Left lung (tissue), 10 donors: ENCODE data around the gene CHCHD4. TPM values are rescaled to one million over a fixed set of nuclear protein-coding genes. Genes with fewer than 3 reads are reported as not detected.

ENCODE experiments used
- ATAC-seq: fragments of 200-7000 bp; cut with Tn5 transposase; one replicate; pipeline ENCODE4 v1.9.1; 2020; ENCODE audit warnings: moderate library complexity
- DNase-seq, 4 donors: peaks; one replicate each; pipeline ENCODE4 v3.0.0-alpha.2; 2013 to 2020
- H3K27ac ChIP-seq, 2 donors: fragments of 200-600 bp; sonication (generic) in 1 of 2; one replicate each; pipeline versions ENCODE4 v1.5.0 to v1.8.0; 2020 to 2021
- H3K27me3 ChIP-seq, 2 donors: fragments of 200-600 bp; sonication (generic) in 1 of 2; one replicate each; pipeline versions ENCODE4 v1.5.0 to v1.8.0; 2020 to 2021
- H3K36me3 ChIP-seq, 2 donors: fragments of 200-600 bp; sonication (generic) in 1 of 2; one replicate each; pipeline versions ENCODE4 v1.5.0 to v1.8.0; 2020 to 2021
- H3K4me1 ChIP-seq, 2 donors: fragments of 200-600 bp; one replicate each; pipeline ENCODE4 v1.8.0; 2021
- H3K4me3 ChIP-seq, 2 donors: fragments of 200-600 bp; sonication (generic) in 1 of 2; one replicate each; pipeline versions ENCODE4 v1.5.0 to v1.8.0; 2020 to 2021; ENCODE audit warnings: mild to moderate bottlenecking in 1 of 2
- H3K9me3 ChIP-seq, 2 donors: fragments of 200-600 bp; sonication (generic) in 1 of 2; one replicate each; pipeline versions ENCODE4 v1.5.0 to v1.8.0; 2020 to 2021
- intact Hi-C, 2 donors: fragments of 100-400 bp; cut with DNase I; formaldehyde crosslinking; loops; one replicate each; pipeline versions ENCODE4 v1.11.2 to v1.14.2; 2022
- polyA plus RNA-seq, 6 donors: library from polyadenylated mRNA; unstranded; fragments of 120-200 nt; gene quantifications; one replicate each; pipeline ENCODE4 v1.2.1, GENCODE V29; 2013; ENCODE audit not compliant: insufficient read length in 6 of 6
- total RNA-seq, 2 donors: library from RNA; stranded (reverse); fragmentation: NEBNext Ultra II Directional; extraction: Animal tissue kit (Norgen Biotek cat#: 25700); gene quantifications; one replicate each; pipeline ENCODE4 v1.2.1, GENCODE V29; 2021
- TF ChIP-seq, protein P1 (sequence below), 2 donors: fragments of 200-600 bp; sonication (generic) in 1 of 2; IDR thresholded peaks; one replicate each; pipeline versions ENCODE4 v1.5.0 to v1.8.0; 2021; ENCODE audit warnings: antibody characterized with exemption in 2 of 2
- donor health status: DM: no; HTN: yes; CAD: no.
- donor health status: DM: no; HTN: no; CAD: no.

CHCHD4 gene
- total and polyA plus RNA-seq, 8 donors, result 9.6 to 15.3 (median 13.4) TPM

DNA sequence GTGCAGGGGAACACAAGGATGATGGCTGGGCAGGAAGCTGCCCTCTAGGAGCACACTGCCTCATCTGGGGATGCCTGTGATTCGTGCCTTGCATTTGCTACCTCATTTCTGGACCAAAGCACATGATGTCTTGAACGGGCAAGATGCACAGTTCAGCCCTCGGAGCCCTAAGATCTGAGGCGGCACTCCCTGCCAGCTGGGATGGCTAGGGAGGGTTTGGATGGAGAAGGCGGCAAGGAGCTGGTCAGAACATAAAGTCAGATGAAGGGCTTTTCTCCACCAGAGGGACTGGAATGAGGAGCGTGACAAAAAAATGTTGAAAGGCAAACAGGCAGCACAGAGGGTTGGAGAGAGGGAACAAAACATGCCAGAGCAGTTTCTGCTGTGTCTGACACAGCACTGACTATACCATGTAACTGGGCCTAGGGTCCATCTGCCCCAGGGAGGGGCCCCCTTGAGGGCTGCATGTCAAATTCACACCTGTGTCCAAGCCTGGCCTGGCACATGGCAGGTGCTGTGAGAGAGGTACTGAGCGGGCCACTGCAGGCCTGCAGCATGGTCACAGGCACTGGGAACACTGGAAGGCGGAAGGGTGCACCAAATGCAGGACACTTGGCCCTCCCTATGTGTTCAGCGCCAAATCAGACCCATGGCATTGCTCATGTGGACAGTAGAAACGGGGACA, 21.9 kb upstream of the CHCHD4 start:
- Histone ChIP-seq H3K4me1 (peaks cover 25 to 41% of the 10 kb centered on the region in 2 donors), H3K4me3 (no peak overlapping the region), H3K9me3 (no peaks in the 10 kb centered on the region), H3K36me3 (peaks cover 0 to 61% of the 10 kb centered on the region in 2 donors), H3K27ac (peak overlapping the region; percentile 92 to 99), H3K27me3 (no peaks in the 10 kb centered on the region)
- DNase-seq, result peak in 2 of 4 donors; percentile 28 to 31
- TF ChIP-seq, protein P1, sequence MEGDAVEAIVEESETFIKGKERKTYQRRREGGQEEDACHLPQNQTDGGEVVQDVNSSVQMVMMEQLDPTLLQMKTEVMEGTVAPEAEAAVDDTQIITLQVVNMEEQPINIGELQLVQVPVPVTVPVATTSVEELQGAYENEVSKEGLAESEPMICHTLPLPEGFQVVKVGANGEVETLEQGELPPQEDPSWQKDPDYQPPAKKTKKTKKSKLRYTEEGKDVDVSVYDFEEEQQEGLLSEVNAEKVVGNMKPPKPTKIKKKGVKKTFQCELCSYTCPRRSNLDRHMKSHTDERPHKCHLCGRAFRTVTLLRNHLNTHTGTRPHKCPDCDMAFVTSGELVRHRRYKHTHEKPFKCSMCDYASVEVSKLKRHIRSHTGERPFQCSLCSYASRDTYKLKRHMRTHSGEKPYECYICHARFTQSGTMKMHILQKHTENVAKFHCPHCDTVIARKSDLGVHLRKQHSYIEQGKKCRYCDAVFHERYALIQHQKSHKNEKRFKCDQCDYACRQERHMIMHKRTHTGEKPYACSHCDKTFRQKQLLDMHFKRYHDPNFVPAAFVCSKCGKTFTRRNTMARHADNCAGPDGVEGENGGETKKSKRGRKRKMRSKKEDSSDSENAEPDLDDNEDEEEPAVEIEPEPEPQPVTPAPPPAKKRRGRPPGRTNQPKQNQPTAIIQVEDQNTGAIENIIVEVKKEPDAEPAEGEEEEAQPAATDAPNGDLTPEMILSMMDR (IDR thresholded peaks at IDR 0.05), result no peak
- no peak for ATAC-seq
- intact Hi-C loops, result no loop called here

DNA sequence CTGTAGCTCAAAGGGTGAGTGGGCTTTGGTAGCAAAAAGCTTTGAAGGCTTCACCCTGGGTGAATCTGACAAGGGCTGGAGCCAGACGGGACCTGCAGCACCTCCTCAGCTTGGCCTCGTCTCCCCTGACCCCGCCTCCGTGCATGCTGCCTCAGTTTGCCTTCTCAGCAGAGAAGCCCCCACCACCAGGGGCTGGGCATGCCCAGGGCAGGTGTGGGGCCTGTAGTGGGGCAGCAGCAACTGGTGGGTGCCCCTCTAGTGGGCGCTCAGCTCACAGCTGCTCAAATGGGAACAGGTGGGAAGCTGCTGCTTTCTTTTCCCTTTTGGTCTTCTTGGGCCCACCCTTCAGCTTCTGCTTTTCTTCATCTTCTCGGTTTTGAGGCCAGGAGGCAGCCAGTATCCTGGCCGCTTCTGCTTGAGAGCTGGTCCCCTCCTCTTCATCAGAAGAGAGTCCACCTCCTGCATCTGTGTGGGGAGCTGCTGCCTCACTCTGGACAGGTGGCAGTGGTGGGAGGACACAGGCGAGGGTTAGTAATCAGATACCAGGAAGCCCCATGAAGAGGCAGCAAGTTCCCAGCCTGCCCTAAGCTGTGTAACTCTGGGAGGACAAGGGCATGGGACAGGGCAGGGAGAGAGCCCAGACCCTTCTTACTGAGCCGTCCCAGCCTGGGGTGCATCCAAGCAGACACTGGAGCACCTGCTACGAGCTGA, 21.2 kb upstream of the CHCHD4 start:
- intact Hi-C loops, result loop anchor here in 1 of 2 donors (2.0 kb wide), 1 partner anchor 33 kb away; the partner anchor contains the start of genes LSM3 and XPC
- peak in 1 of 4 donors; percentile 38 for DNase-seq

GRCh38 chr3:14145236-14145635, 20.6 kb upstream of the CHCHD4 start:
- H3K27me3 ChIP-seq, result no peaks in the 10 kb centered on the region
- H3K4me3 ChIP-seq, result peak overlapping the region in 1 of 2 donors; percentile 21
- peaks cover 25 to 41% of the 10 kb centered on the region in 2 donors for H3K4me1 ChIP-seq
- TF ChIP-seq, protein P1 (IDR thresholded peaks at IDR 0.05), result no peak
- H3K9me3 ChIP-seq, result no peaks in the 10 kb centered on the region
- intact Hi-C loops, result loop anchor here in 1 of 2 donors (2.0 kb wide), 1 partner anchor 34 kb away; the partner anchor contains the start of genes LSM3 and XPC
- DNase-seq (peak in 1 of 4 donors; percentile 36), ATAC-seq (peak; percentile 6)
- peaks cover 0 to 64% of the 10 kb centered on the region in 2 donors for H3K36me3 ChIP-seq
- H3K27ac ChIP-seq, result peak overlapping the region; percentile 92 to 99

More for the DNA sequence above, 21.2 kb upstream of the CHCHD4 start:
- H3K36me3 ChIP-seq, result peaks cover 0 to 61% of the 10 kb centered on the region in 2 donors
- H3K9me3 ChIP-seq, result no peaks in the 10 kb centered on the region
- TF ChIP-seq, protein P1 (IDR thresholded peaks at IDR 0.05), result no peak
- ATAC-seq, result no peak
- H3K27me3 ChIP-seq, result no peaks in the 10 kb centered on the region
- H3K27ac ChIP-seq, result peak overlapping the region; percentile 92 to 99
- peaks cover 25 to 41% of the 10 kb centered on the region in 2 donors for H3K4me1 ChIP-seq
- no peak overlapping the region for H3K4me3 ChIP-seq

GRCh38 chr3:14144423-14145075, 19.9 kb upstream of the CHCHD4 start:
- Histone ChIP-seq H3K4me3 (peak overlapping the region in 1 of 2 donors; percentile 21), H3K4me1 (peaks cover 25 to 41% of the 10 kb centered on the region in 2 donors), H3K36me3 (peaks cover 0 to 71% of the 10 kb centered on the region in 2 donors), H3K27me3 (no peaks in the 10 kb centered on the region), H3K27ac (peak overlapping the region; percentile 92 to 99), H3K9me3 (no peaks in the 10 kb centered on the region)
- ATAC-seq (peak; percentile 81), DNase-seq (peak in 3 of 4 donors; percentile 80 to 97 (median 92))
- TF ChIP-seq, protein P1 (IDR thresholded peaks at IDR 0.05), result no peak
- intact Hi-C loops, result loop anchor here in 1 of 2 donors (2.0 kb wide), 1 partner anchor 34 kb away; the partner anchor contains the start of genes LSM3 and XPC
